GM21423 (cell line): Measurements from ENCODE around the gene FAXC.
"Not testable (repeated sequence)": the region's sequence is repeated elsewhere in the genome, so short reads cannot be mapped to it uniquely, and the experiment has no call there.

Experiments
- ATAC-seq: cut with Tn5 transposase; IDR thresholded peaks from one replicate; pipeline ENCODE4 v1.9.1; 2021; ENCODE audit warnings: mild to moderate bottlenecking, moderate library complexity; ENCODE audit not compliant: unreplicated experiment

FAXC gene

DNA sequence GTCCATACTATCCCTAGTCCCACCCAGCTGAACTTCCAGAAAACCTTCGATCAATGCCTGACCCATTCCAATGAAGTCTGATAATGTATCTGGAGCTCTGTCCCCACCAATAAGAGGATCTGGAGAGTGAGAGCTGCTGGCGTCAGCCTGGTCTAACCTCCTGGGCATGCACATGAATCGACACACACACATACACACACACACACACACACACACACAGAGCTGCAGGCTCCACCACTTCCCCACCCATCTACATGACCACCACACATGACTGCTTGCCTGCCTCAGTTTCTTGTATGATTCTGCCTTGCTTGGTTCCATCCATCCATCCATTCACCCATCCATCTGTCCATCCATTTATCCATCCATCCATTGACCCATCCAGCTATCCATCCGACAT, 60.8 kb downstream of the FAXC start:
- no peak for ATAC-seq

DNA sequence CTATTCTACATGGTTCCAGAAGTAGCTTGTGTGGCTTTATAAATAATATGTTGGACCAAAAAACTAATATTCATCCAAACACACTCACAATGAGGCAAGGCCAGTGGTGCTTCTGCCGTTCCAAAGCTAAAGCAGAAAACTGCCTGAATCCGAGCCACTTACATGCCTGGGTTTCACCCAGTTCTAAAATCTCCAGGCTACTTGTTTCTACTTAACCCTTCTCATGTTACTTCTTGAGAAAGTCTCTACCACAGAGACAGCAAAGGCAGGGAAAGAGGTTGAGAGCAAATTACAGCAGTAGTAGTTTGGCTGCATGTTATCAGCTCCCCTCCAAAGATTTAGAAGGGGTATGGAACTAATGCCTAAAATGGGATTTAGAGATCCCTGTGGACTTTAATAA, 62.0 kb downstream of the FAXC start:
- ATAC-seq, result no peak

DNA sequence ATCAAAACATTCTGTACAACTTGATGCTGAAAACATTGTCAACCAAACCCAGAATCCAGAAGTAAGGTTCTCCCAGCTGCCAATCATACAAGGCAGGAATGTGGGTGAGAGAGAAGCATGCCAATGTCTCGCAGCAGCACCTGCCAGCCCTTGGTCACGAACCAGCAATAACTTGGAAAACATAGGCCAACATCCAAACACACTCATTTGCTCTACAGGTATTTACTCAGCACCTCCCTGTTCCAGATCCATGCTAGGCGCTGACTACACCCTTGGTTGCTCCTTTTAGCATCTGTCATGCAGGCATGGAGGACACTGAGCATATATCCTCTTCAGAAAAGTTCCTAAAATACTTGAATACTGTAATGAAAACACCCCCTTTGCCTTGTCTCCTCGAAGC, 63.6 kb downstream of the FAXC start:
- no peak for ATAC-seq

DNA sequence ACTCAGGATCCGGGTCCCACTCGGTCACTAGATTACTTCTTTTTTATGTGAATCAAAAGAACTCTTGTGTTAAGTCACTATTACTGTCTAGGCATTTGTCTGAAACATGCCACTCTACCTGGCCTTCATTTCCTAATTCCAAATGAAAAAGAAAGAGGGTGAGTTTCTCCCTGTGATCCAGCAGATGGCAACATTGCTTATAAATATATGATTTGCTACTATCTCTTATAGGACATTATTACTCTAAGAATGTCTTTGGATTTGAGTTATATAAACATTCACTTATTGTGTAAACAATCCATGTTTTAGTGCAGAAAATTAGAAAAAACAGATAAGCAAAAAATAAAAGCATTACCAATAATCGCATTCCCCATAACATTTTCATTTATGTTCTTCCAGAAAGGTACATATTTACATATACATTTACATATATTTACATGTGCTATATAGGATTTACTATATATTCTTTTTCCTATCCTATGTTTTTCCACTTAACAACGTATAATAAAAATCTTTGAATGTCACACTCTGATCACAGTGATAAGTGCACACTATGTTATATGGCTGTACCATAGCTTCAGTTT, 66.9 kb downstream of the FAXC start:
- no peak for ATAC-seq

DNA sequence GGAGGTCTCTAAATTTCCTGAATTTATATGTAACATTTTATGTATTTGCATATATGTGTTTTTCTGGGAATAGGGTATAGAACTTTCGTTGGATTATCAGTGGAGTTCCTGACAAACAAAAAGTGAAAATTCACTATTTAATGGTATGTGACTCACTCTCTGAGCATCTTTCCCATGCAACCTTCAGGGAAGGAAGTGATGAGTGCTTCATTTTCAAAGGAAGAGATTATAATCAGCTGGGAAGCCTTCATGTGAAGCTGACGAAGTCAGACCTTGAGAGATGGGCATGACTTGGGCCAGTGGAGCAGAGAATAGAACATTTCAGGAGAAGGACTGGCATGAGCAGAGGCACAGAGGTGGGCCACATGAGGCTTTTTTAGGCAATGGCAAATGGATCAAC, 72.7 kb downstream of the FAXC start:
- ATAC-seq, result no peak

DNA sequence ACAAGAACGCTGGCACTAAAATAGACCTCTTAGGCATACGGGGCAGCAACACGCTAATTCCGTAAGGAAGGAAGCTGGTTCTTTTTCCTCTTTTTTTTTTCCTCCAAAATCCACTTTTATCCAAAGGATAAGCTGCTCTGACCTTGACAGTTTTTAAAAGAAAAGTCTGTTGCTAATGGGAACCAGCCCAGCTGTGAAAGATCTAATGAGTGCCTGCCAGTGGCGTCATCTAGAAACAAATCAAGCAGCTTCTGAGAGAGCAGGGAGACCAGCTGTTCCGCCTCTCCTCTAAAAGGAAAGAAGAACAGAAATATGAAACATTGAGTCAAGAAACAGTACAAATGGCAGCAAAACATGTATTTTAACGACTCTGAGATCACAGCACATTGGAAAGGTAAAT, 78.6 kb downstream of the FAXC start:
- ATAC-seq, result no peak

DNA sequence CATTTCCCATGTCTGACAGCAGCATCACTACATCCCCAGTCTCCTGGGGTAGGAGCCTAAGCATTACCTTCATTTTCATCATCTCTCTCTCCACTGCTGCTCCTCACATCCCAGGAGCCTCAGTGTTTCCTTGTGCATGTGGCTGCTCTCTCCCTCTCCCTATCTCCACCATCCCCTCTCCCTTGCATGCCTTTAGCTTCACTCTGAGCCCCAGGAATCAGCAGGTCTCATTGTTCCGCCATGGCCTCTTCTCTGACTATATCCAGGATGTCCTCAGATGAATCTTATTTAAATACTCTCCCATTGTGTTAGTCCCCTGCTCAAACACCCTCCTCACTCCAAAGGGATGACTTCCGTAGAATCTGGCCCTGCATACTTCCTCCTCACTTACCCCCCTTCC, 79.4 kb downstream of the FAXC start:
- no peak for ATAC-seq

DNA sequence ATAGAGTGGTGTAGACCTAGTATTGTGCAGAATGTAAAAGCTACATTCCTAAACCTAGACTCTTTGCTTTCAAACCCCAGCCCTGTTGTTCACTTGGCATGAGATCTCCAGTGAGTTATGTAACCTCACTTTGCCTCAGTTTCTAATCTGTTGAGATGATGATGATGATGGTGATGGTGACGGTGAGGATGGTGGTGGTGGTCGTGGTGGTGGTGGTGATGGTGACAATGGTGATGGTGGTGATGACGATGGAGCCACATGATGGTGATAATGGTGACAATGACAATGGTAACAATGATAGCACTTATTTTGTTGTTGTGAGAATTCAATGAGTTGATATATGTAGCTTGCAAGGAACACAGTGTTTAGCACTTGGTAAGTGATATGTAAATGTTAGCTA, 80.3 kb downstream of the FAXC start:
- no peak for ATAC-seq

DNA sequence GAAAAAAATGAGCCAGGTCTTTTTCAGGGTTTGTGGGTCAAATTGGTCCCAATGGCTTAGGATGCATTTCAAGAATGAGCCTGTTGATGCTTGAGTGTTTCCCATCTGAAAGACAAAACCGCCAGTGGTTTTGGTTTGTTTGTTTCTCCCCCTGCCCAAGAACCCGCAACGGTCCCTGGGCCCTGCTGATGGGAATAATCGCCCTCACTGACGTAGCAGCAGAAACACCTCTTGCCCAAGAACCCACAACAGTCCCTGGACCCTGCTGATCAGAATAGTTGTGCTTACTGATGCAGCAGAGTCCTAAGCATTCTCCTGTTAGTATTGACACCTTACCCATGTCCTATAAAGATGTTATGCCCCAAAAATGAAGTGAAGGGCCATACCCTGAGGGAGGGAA, 82.5 kb downstream of the FAXC start:
- not testable (repeated sequence) for ATAC-seq

DNA sequence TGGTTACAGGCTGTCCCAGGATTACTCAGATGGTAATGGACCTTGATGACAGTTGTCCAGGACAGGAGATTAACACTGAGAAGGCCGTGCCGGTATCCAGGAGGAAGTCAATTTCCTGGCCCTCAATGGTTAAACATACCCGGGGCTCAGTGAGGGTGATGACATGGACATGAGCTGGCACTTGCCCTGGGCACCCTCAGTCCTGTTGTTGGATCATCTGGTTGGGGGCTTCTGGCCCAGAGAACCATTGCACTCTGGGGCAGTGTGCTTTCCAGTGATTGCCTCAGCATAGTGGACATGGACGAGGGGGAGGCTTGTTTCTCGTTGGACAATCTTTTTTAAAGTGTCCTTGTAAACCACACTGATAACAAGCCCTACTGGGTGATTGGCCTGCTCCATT, 84.0 kb downstream of the FAXC start:
- not testable (repeated sequence) for ATAC-seq

DNA sequence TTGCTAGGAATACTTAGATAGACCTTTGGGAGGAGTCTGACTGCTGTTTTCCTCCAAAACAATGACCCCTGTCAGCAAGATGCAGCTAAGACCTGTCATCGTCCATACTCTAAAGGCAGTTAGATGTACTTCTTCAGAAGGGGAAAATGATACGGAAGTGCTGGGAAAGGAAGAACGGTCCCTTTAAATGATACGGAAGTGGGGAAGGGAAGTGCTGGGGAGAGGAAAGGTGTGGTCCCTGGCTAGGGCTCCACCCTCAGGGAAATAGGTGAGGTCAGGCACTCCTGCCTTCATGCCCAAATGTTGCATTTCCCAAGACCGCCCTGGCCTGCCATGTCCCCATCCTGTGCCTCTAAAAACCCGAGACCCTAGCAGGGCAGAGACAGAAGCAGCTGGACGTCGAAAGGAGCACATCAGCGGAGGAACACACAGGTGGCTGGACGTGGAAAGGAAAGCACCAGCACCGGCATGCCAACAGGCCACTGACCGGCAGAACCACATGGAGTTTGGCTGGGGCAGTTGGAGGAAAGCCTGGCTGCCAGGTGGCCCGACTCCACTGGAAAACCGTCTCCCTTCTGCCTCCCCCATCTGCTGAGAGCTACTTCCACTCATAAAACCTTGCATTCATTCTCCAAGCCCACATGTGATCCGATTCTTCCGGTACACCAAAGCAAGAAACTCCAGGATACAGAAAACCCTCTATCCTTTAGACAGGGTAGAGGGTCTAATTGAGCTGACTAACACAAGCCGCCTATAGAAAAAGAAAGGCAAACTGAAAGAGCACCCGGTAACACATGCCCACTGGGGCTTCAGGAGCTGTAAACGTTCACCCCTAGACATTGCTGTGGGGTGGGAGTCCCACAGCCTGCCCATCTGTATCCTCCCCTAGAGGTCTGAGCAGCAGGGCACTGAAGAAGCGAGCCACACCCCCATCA, 94.6 kb downstream of the FAXC start:
- ATAC-seq, result no peak

DNA sequence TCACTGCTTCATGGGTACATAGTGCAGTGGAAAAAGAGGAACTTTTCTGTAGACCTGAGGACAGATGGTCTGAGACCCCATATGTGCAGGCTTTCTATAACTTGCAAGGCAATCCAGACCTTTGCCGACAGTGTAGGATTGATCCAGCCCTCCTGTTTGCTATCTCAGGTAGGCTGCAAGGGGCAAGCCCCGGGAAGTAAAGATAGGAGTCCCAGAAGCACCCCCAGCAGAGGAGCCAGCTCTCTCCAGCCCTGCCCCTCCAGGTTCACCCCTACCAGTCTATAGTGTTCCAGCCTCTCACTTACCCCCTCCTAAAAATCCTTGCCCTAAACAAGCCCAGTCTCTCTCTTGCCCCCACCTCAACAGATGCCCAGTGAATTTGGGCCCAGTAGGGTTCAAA, 96.2 kb downstream of the FAXC start:
- no peak for ATAC-seq

DNA sequence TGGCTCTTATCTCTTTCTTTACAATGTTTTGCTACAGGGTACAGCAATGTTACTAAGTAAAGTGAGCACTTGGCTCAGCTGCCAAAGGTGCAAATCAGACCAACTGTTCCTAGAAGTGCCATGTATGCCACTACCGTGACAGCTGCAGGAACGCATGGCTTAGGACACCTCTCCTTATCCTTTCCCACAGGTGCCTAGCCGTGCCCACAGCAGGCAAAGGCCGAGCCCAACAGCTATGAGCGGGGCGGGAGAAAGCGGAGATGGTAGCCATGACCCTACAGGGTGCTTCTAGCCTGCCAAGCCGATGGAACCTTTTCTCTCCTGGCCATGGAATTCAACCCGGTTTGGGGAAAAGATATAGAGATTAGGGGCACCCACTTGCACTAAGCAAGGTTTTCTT, 97.1 kb downstream of the FAXC start:
- ATAC-seq, result no peak

DNA sequence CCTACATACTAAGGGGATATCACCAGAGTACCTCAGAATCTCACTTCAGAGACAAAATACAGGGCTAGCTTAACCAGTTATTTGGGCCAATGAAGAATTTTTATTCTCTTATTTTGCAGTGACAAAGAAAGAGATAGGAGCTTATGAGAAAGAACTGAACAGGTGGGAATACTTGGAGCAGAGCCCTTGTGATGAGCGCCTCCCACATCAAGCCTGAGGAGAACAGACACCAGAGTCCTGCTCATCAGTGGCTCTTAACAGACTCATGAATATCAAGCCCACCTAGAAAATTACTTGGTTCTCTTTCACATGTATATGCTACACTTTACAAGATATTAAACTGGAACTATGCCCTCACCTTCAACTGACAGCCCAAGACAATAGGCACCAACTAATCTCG, 99.0 kb downstream of the FAXC start:
- ATAC-seq, result no peak

DNA sequence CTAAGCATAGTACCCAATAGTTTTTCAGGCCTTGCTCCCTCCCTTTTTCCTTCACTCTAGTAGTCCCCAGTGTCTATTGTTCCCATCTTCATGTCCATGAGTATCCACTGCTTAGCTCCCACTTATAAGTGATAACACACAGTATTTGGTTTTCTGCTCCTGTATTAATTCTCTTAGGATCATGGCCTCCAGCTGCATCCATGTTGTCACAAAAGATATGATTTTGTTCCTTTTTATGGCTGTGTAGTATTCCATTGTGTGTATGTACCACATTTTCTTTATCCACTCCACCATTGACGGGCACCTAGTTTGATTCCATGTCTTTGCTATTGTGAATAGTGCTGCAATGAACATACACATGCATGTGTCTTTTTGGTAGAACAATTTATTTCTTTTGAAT, 102.9 kb downstream of the FAXC start:
- no peak for ATAC-seq

DNA sequence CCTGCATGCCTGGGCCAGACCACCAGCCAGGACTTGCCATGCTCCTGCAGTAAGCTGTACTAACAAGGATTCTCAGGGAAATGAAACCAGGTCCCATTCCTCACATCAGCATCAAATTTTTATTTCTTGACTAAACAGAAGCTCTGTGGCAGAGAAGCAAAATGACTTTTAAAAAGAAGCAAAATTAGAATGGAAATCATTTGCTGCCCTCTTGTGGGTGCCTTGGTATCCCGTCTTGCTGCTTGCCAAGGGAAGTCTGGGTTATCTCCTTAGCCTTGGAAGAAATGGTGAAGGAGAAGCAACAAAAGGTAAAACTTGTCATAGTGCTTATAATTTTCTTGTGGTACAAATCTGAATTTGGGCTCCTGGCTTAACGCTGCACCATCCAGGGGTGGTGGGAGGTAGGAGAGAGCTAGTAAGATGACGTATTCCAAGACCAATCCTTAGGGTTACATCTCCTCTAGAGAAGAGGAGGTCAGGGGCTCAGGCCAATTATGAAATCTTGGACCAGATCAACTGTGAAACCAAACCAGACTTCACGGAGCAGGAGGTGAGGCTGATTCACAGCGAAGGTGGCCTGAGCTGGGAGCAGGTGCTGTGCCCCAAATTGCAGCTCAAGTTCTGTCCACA, 107.5 kb downstream of the FAXC start:
- no peak for ATAC-seq

DNA sequence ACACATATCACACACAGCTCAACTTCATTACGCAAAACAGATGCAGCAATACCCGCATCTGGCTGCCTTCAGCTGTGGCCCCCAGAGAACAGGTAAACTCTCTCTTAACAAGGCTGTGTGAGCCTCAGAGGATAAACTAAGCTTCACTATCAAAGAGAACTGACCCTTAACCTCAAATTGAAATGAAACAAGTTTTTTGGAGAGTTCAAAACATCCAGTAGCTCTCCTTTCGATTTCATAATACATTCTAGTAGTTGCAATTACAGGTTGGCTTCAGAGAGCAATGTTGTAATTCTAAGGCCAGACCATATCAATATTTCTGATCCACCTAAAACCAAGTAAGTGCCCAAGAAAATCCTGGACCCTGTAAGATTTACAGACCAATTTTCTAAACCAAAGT, 113.5 kb downstream of the FAXC start:
- no peak for ATAC-seq

DNA sequence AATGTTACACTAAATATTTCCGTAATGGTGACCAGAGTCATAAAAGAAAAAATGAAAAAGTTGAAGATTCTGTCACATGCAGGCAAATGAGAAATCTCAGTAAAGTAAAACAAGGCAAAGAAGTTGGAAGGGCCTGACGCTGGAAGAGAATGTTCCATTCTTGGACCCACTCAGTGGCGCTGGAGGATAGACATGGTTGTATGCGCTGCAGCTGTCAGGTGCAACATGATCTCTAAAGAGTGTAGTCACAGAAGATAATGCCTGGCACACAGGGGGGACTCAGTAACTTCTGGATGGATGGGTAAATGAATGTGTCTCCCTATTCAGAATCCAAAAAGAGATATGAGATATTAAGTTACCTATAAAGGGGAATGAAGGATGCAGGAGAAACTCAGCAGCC, 116.3 kb downstream of the FAXC start:
- no peak for ATAC-seq

DNA sequence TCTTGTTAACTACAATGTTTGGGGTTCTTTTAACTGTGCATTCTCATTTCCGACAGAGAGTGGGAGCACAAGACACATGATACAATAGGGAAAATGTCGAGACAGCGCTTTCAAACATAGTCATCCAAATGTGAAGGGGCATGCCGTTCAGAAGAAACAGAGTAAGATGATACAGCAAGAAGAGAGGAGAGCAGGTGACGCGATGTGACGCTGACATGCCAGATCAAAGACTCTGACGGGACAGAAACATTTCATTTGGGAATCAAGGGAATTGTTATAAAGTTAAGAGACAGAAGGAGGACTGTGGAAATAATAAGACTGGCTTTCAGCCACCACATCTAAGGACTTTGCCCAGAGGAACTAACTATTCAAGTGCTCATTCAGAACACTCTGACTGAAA, 117.4 kb downstream of the FAXC start:
- ATAC-seq, result no peak

DNA sequence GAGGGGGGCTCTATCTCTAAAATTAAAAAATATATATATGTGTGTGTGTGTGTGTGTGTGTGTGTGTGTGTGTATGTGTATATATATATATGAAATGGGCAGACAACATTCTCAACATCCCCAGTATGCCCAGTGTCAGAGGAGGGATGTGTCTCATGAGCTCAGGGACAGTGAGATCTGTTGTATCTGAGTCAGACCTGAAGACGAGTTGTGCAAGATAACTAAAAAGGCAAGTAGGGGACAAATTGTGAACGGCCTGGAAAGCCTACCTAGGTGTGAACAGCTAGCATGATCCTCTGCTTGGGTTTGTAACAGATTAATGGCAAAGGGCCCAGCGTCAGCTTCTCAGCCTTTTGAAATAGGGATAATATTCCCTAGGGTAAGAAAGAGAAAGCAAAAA, 124.3 kb downstream of the FAXC start:
- ATAC-seq, result no peak
